DOHH2 (cell line): Measurements from ENCODE around the gene SP2.
"Not testable (repeated sequence)": the region's sequence is repeated elsewhere in the genome, so short reads cannot be mapped to it uniquely, and the experiment has no call there.

Source experiments
- CTCF ChIP-seq: fragments of 200-600 bp; sonication (generic); IDR thresholded peaks from one replicate; pipeline ENCODE4 v1.5.1; 2014; ENCODE audit warnings: antibody characterized with exemption, mild to moderate bottlenecking, low read depth, low read length; ENCODE audit not compliant: poor library complexity, severe bottlenecking
- EZH2phosphoT487 ChIP-seq: fragments of 200-600 bp; sonication (generic); IDR thresholded peaks from 2 replicates; pipeline ENCODE4 v1.6.1; 2017; ENCODE audit warnings: borderline replicate concordance, mild to moderate bottlenecking, antibody characterized with exemption, low read length, moderate library complexity, mixed read lengths

GRCh38 chr17:47935468-47935867 lies 39.4 kb downstream of the SP2 start:
- TF ChIP-seq CTCF, EZH2phosphoT487: not testable (repeated sequence)
